Activated CD8-positive, alpha-beta memory T cell treated with anti-CD3 and anti-CD28 coated beads for 1 hour (primary cell): ENCODE data around the gene UBXN7.
"Not testable (repeated sequence)": the region's sequence is repeated elsewhere in the genome, so short reads cannot be mapped to it uniquely, and the experiment has no call there.

Experiments
- DNase-seq, 2 donors: peaks; one replicate each; pipeline ENCODE4 v3.0.0-alpha.2; 2020; ENCODE audit warnings: low read depth in 1 of 2; ENCODE audit errors: extremely low read depth in 1 of 2

UBXN7 gene

GRCh38 chr3:196321162-196321561, 111.1 kb downstream of the UBXN7 start:
- no peak for DNase-seq

GRCh38 chr3:196320137-196320536, 112.1 kb downstream of the UBXN7 start:
- DNase-seq, result no peak

GRCh38 chr3:196317687-196318467, 114.3 kb downstream of the UBXN7 start, which contains the start of gene DYNLT2B:
Gene DYNLT2B (minus strand): TSS chr3:196318240. CDS start chr3:196318152, 88 bp downstream.
- DNase-seq, result peak; percentile 46 to 78

DNA sequence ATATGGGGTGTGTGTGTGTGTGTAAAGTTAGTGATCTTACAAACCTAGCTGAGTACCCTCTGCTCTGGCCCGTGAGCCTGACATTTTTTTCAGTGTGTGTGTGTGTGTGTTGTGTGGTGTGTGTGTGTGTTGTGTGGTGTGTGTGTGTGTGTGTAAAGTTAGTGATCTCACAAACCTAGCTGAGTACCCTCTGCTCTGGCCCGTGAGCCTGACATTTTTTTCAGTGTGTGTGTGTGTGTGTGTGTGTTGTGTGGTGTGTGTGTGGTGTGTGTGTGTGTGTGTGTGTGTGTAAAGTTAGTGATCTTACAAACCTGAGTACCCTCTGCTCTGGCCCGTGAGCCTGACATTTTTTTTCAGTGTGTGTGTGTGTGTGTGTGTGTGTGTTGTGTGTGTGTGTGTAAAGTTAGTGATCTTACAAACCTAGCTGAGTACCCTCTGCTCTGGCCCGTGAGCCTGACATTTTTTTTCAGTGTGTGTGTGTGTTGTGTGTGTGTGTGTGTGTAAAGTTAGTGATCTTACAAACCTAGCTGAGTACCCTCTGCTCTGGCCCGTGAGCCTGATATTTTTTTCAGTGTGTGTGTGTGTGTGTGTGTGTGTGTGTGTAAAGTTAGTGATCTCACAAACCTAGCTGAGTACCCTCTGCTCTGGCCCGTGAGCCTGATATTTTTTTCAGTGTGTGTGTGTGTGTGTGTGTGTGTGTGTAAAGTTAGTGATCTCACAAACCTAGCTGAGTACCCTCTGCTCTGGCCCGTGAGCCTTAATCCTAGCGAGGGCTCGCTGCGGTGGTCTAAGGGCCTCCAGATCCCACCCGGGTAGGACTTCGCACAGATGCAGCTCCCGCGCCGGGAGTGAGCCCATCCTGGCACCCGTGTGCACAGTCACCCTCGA, 115.2 kb downstream of the UBXN7 start:
- not testable (repeated sequence) for DNase-seq

DNA sequence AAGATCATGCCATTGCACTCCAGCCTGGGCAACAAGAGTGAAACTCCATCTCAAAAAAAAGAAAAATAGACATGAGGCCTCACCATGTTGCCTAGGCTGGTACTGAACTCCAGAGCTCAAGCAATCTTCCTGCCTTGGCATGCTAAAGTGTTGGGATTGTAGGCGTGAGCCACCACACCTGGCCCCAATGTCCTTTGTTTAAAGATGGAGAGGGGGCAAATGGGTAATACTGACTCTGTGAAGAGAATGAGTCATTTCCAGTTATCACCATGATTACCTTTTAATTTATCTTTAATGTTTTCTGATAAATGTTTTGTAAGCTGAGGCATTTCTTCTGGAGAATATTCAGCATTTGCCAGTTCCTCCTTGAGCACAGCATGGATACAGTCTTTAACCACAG, 116.4 kb downstream of the UBXN7 start:
- DNase-seq, result no peak

GRCh38 chr3:196314597-196314996, 117.6 kb downstream of the UBXN7 start:
- no peak for DNase-seq

GRCh38 chr3:196314086-196314485, 118.1 kb downstream of the UBXN7 start:
- not testable (repeated sequence) for DNase-seq

- DNase-seq, result not testable (repeated sequence)
Observed at GRCh38 chr3:196302960-196303359, 129.3 kb downstream of the UBXN7 start.

DNA sequence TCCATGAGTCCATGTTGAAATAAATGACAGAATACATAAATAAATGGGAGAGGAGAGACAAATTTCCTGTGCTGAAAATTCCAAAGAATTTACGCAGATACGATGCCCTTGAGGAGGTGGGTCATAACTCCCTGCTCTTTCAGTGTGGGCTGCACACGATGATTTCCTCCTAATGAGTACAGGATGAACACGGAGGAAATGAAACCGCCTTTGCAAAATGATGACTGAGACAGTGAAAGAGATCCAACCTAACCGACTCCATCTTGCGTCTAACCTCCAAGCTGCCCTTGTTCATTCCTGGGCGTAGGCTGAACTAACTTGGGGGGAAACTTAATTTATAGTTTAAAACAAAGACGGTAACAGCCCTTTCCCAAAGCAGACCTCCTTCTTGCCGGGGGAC, 129.7 kb downstream of the UBXN7 start:
- not testable (repeated sequence) for DNase-seq

- DNase-seq, result no peak
Observed at GRCh38 chr3:196298521-196298920, 133.7 kb downstream of the UBXN7 start.
